GM18867 (cell line): ENCODE data around the gene ZSCAN31.
A peak's percentile ranks its signal among the peaks of the same experiment; 100 is the strongest.
"Not testable (repeated sequence)": the region's sequence is repeated elsewhere in the genome, so short reads cannot be mapped to it uniquely, and the experiment has no call there.

ENCODE experiments used
- ATAC-seq: cut with Tn5 transposase; IDR thresholded peaks from one replicate; pipeline ENCODE4 v1.9.1; 2021; ENCODE audit warnings: mild to moderate bottlenecking, moderate library complexity; ENCODE audit not compliant: unreplicated experiment

The ZSCAN31 gene

GRCh38 chr6:28335564-28336283 is at the start of gene ZSCAN31:
TSS of gene ZSCAN31 (minus strand) at chr6:28336148. CDS start at chr6:28329683, 6,465 bp downstream.
- peak; percentile 90 for ATAC-seq

- no peak for ATAC-seq
Measured at GRCh38 chr6:28384143-28384533, 48.2 kb upstream of the ZSCAN31 start.

- ATAC-seq: peak; percentile 95
Measured at GRCh38 chr6:28383235-28384142, 47.5 kb upstream of the ZSCAN31 start.

DNA sequence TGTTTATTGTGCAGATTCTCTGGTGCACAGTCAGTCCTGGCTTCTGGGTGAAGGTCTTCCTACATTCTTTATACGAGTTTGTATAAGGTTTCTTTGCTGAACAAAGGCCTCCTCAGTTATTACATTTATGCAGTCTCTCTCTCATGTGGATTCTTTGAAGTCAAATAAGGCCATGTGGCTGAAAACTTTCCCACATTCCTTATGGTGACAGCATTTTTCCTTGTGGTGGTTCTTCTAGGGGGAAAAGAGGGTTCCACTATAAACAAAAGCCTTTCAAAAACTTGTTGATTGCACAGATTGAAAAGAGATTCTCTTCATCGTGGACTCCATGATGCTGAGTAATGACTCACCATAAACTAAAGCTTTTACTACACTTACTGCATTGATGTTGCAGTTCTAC is 44.4 kb upstream of the ZSCAN31 start:
- ATAC-seq: no peak

GRCh38 chr6:28378644-28379043 is 42.7 kb upstream of the ZSCAN31 start:
- ATAC-seq: no peak

GRCh38 chr6:28377879-28378278 is 41.9 kb upstream of the ZSCAN31 start:
- ATAC-seq: no peak

- ATAC-seq: no peak
Measured at GRCh38 chr6:28373925-28374324, 38.0 kb upstream of the ZSCAN31 start.

DNA sequence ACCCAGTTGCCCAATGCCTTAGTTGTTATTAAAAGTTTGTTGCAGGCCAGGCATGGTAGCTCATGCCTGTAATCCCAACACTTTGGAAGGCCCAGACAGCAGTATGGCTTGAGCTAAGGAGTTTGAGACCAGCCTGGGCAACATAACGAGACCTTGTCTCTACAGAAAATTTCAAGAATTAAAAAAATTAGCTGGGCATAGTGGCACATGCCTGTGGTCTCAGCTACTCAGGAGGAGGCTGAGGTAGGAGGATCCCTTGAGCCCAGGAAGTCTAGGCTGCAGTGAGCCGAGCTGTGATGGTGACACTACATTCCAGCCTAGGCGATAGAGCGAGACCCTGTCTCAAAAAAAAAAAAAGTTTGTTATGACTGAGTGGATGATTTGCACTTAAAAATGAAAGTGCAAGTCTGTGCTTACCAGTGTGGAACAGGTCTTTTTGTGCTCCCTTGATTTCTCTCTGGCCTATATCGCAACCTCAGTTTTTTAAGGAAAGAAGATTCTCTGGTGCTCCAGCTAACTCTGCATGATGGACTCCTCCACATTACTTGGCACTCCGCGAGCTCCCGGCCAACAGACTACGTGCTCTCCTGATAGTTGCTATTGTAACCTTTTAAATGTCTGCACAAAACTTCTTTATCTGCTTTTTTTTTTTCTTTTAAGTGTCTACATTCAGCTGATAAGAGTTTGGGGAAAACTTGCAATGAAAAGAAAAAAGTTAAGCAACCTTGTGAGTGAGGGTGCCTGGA is 35.9 kb upstream of the ZSCAN31 start:
- peak; percentile 66 for ATAC-seq

- ATAC-seq: no peak
Measured at GRCh38 chr6:28371280-28371679, 35.3 kb upstream of the ZSCAN31 start.

DNA sequence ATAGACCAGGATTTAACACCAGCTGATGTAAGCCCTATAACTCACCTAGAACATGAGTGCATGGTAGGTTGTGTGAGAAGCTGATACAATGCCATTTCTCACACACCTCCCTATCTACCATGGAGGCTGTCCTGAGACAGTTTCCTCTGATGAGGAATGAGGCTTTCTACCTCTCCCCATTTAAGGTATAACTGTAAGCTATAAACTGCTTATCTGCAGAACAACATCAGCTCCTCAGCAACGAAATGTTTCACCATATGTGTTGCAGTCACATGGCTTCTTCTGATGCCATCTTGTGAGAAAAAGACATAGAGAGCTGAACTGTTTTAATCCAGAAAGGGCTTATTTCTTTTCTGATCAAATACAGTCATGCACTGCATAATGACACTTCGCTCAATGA is 34.5 kb upstream of the ZSCAN31 start:
- no peak for ATAC-seq

DNA sequence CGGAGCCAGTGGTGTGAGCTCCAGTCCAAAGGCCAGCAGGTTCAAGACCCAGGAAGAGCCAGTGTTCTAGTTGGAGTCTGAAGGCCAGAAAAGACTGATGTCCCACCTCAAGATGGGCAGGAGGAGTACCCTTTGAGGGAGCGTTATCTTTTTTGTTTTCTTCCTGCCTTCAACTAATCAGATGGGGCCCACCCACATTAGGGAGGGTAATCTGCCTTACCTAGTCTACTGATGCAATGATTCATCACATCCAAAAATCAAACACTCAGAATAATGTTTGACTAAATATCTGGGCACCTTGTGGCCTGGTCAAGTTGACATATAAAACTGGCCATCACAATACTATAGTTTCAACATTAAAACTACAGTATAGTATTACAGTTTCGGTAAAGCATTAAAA is 33.5 kb upstream of the ZSCAN31 start:
- ATAC-seq: no peak

- ATAC-seq: peak; percentile 85
Measured at GRCh38 chr6:28368522-28368921, 32.6 kb upstream of the ZSCAN31 start.

- not testable (repeated sequence) for ATAC-seq
Measured at GRCh38 chr6:28365590-28365989, 29.6 kb upstream of the ZSCAN31 start.

DNA sequence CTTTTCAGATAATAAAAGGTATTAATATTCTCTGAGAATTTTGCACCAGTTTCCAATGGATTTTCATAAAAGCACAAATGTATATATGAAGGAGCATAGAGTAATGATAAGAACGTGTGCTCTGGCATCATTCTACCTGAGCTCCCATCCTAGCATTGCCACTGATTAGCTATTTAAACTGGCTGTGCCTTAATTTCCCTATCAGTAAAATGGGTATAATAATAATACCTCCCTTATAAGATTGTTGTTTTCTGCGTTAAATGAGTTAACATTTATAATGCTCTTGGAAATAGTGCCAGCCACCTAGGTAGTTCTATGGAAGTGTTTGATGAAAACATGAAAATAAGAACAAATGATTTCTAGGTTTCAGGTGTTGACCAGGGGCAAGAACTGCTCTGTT is 25.0 kb upstream of the ZSCAN31 start:
- ATAC-seq: no peak

DNA sequence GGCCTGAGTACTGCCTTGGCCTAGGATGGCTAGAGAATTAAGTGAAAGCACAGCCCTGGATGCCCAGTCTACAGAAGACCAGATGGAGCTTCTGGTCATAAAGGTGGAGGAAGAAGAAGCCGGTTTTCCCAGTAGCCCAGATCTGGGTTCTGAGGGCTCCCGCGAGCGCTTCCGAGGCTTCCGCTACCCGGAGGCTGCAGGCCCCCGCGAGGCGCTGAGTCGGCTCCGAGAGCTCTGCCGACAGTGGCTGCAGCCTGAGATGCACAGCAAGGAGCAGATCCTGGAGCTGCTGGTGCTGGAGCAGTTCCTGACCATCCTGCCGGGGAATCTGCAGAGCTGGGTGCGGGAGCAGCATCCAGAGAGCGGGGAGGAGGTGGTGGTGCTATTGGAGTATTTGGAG is 23.6 kb upstream of the ZSCAN31 start:
- not testable (repeated sequence) for ATAC-seq

GRCh38 chr6:28357036-28357435 is 21.1 kb upstream of the ZSCAN31 start:
- ATAC-seq: no peak

GRCh38 chr6:28356666-28357020 is 20.7 kb upstream of the ZSCAN31 start:
- ATAC-seq: no peak

- peak; percentile 66 for ATAC-seq
Measured at GRCh38 chr6:28355743-28356665, 20.1 kb upstream of the ZSCAN31 start.

DNA sequence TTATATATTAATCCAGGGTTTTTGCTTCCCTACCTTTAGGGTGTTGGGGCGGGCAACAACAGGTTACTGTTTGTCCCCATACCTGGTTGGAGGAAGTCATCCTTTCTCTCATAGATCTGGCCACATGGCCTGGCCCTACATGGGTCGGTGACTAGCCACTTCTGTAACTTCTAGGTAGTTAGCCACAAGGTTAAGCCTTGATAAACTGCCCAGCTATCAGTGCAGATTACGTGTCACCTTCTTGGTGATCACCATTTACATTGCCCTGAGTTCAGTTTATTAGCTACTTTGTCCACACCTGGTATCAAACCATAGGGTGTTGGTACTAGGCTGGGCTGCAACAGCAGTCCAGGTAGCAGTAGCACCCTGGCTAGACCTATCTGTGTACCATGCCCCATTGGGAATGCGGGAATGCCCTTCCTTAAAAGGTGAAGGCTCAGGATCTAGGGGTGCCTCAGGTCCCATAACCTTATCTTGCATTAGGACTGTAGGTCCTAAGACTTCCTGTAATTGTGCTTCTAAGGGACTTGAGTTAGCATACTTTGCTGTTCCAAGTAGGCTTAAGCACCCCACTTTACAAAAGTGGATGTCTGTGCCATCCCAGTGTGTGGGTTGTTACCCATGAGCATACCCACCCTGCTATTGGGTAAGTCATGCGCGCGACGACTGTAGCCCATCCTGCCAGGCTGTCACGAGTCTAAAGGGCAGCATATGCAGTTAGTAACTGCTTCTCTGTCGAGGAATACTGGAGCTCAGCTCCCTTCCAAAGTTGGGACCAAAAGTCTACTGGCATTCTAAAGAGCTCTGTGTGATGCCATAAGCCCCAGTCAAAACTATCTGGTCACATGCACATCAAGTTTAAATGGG is 19.0 kb upstream of the ZSCAN31 start:
- no peak for ATAC-seq
